HepG2 (cell line): ENCODE data around the gene COMMD3. TPM values are rescaled to one million over a fixed set of nuclear protein-coding genes. Genes with fewer than 3 reads are reported as not detected.
A peak's percentile ranks its signal among the peaks of the same experiment; 100 is the strongest.

Experiments used
- ATAC-seq: fragments of 200-7000 bp; cut with Tn5 transposase; 3 replicates; pipeline ENCODE4 v1.9.1; 2020; ENCODE audit warnings: mild to moderate bottlenecking, moderate library complexity
- BruUV-seq: library from RNA; stranded (reverse); fragments of 400-500 nt; replicated peaks from 2 replicates; lab custom pipeline; 2021; lab: Mats Ljungman, UMichigan
- CTCF ChIA-PET: fragments of 300-600 bp; formaldehyde crosslinking; extraction: SDS; loops from one replicate; lab custom pipeline; 2021; ENCODE audit warnings: low total read pairs, inconsistent platforms, low intra/inter-chr PET ratio; lab: Yijun Ruan, JAX
- POLR2A ChIA-PET: fragments of 350-600 bp; sonication (Branson Sonifier 250); formaldehyde crosslinking; loops from one replicate; lab custom pipeline; 2020; ENCODE audit warnings: antibody characterized with exemption, inconsistent platforms; lab: Yijun Ruan, JAX
- DNase-seq: peaks from one replicate; pipeline ENCODE4 v3.0.0-alpha.2; 2015; ENCODE audit warnings: low spot score
- FAIRE-seq: peaks from 3 replicates; lab custom pipeline; 2011; peaks lifted over from hg19 to GRCh38; lab: Jason Lieb, UNC
- H2AFZ ChIP-seq: one replicate; pipeline ENCODE4 v1.6.1; 2011; ENCODE audit warnings: low read length, inconsistent platforms
- H3K27ac ChIP-seq: fragments of 300-600 bp; 3 replicates; pipeline ENCODE4 v1.8.0; 2011; ENCODE audit warnings: mixed run types, mild to moderate bottlenecking, mixed read lengths, low read length, inconsistent platforms; ENCODE audit not compliant: insufficient read depth; ENCODE audit errors: extremely low read length
- H3K27me3 ChIP-seq, 2 experiments: fragments of 200-600 bp in 1 of 2; 2 replicates in 1 of 2; 3 replicates in 1 of 2; pipeline versions ENCODE4 v1.6.0 to v1.8.0; 2011; ENCODE audit warnings: low read length in 2 of 2, mild to moderate bottlenecking in 2 of 2, moderate library complexity in 2 of 2, inconsistent platforms in 1 of 2; ENCODE audit not compliant: insufficient read depth in 2 of 2, control insufficient read depth in 1 of 2
- H3K36me3 ChIP-seq, 2 experiments: fragments of 200-600 bp in 1 of 2; replicated peaks in 1 of 2; 2 replicates in 1 of 2; 3 replicates in 1 of 2; pipeline versions ENCODE4 v1.5.1 to v1.8.0; 2011; ENCODE audit warnings: low read length in 2 of 2, inconsistent platforms in 1 of 2; ENCODE audit not compliant: insufficient read depth in 2 of 2, control insufficient read depth in 1 of 2
- H3K4me1 ChIP-seq: 2 replicates; pipeline ENCODE4 v1.5.1; 2012; ENCODE audit warnings: low read length, inconsistent platforms; ENCODE audit not compliant: insufficient read depth
- H3K4me2 ChIP-seq: 2 replicates; pipeline ENCODE4 v1.6.0; 2011; ENCODE audit warnings: low read depth, low read length, inconsistent platforms
- H3K4me3 ChIP-seq, 3 experiments: fragments of 200-600 bp in 1 of 3; sonication (generic), shearing (Covaris generic) in 1 of 3; replicated peaks in 1 of 3; 2 replicates each; pipeline ENCODE4 v1.5.1; 2011 to 2016; ENCODE audit warnings: low read length in 3 of 3, inconsistent platforms in 2 of 3, low read depth in 2 of 3, mild to moderate bottlenecking in 2 of 3, control low read depth in 1 of 3, mixed read lengths in 1 of 3; ENCODE audit not compliant: insufficient read depth in 1 of 3
- H3K79me2 ChIP-seq: one replicate; pipeline ENCODE4 v1.6.1; 2011; ENCODE audit warnings: low read length, inconsistent platforms; ENCODE audit not compliant: insufficient read depth
- H3K9ac ChIP-seq: 2 replicates; pipeline ENCODE4 v1.6.0; 2011; ENCODE audit warnings: mild to moderate bottlenecking, low read depth, low read length, inconsistent platforms; ENCODE audit not compliant: insufficient read depth
- H3K9me3 ChIP-seq: 2 replicates; pipeline ENCODE4 v1.5.1; 2012; ENCODE audit warnings: mild to moderate bottlenecking, low read length
- H4K20me1 ChIP-seq: 2 replicates; pipeline ENCODE4 v1.6.0; 2011; ENCODE audit warnings: inconsistent platforms, mild to moderate bottlenecking, low read length, moderate library complexity; ENCODE audit not compliant: insufficient read depth
- FOXK2 ChIP-seq: fragments of 450-650 bp; IDR thresholded peaks from 2 replicates; pipeline ENCODE4 v1.6.1; 2016
- NBN ChIP-seq: fragments of 450-650 bp; conservative IDR thresholded peaks from 2 replicates; pipeline ENCODE4 v1.6.1; 2017
- PPARG ChIP-seq: conservative IDR thresholded peaks from 2 replicates; pipeline ENCODE4 v1.6.1; 2016; ENCODE audit warnings: missing biosample characterization, missing genetic modification reagents
- STAT5B ChIP-seq: sonication (generic); formaldehyde crosslinking; IDR thresholded peaks from 2 replicates; pipeline ENCODE4 v1.4.0; 2020; ENCODE audit warnings: missing genetic modification reagents
- TAF1 ChIP-seq: sonication (generic); formaldehyde crosslinking; IDR thresholded peaks from 2 replicates; pipeline ENCODE4 v1.4.0; 2020; ENCODE audit warnings: missing genetic modification reagents
- WGBS: methylation state at CpG from one replicate; pipeline ENCODE4 v1.1.6; 2017; ENCODE audit warnings: low lambda C conversion rate; 5-methylcytosine and 5-hydroxymethylcytosine counted together
- in situ Hi-C: cut with HindIII; loops from 2 replicates; pipeline ENCODE4 v1.10.0; 2017; ENCODE audit warnings: low pct_unique_long_range_greater_than_20kb; ENCODE audit not compliant: extremely low pct_ligation_motif_present
- intact Hi-C: fragments of 100-400 bp; cut with micrococcal nuclease; formaldehyde crosslinking; loops from one replicate; pipeline ENCODE4 v1.10.0; 2022; ENCODE audit not compliant: unreplicated experiment
- polyA plus RNA-seq, 8 experiments: library from polyadenylated mRNA; depleted of rRNA in 3 of 8; stranded (reverse) in 7 of 8; unstranded in 1 of 8; fragments of >200 nt; fragmentation: Illumina TruSeq in 4 of 8; extraction: Trizol in 4 of 8; gene quantifications; 2 replicates each; pipeline versions ENCODE4 v1.2.1 to v1.2.3, GENCODE V29; 2011 to 2016; ENCODE audit warnings: low read depth in 4 of 8, missing spikeins in 1 of 8, mixed read lengths in 1 of 8; ENCODE audit not compliant: insufficient read depth in 1 of 8
- total RNA-seq, 5 experiments: library from RNA; depleted of rRNA; stranded (reverse); fragments of >200 nt; fragmentation: Illumina TruSeq; extraction: Trizol; gene quantifications; 2 replicates each; pipeline ENCODE4 v1.2.3, GENCODE V29; 2016; ENCODE audit warnings: low read depth in 1 of 5
- TF ChIP-seq, protein P1 (sequence below): sonication (generic); formaldehyde crosslinking; IDR thresholded peaks from 2 replicates; pipeline ENCODE4 v1.4.0; 2020; ENCODE audit warnings: missing genetic modification reagents
- TF ChIP-seq, protein P2 (sequence below): sonication (generic); formaldehyde crosslinking; conservative IDR thresholded peaks from 2 replicates; pipeline ENCODE4 v1.8.0; 2022; ENCODE audit warnings: low read depth, missing genetic modification reagents

COMMD3 gene
- total and polyA plus RNA-seq, 2 of the 13 experiments (the other 11 are each of a cell fraction or from before 2014, with no cell fraction given), result 38.7 to 54.4 TPM

DNA sequence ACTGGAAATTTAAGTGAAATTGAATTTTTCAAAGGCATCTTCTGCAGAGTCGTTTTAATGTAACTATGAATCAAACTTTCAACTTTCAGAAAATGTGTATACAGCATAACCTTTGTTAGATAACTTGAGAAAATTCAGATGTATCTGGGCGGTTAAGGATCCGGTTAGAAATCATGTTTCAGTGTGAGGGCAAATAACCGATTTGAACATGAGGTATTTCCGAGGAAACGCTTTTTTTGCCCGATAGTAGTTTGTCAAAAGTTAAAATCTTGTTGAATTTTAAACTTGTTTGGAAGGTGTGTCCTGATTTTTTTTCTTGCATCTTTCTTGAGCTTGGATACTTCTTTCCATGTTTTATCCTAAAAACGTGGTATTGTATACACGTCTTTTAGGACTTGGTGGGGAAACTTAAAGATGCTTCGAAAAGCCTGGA is 3.4 kb downstream of the COMMD3 start:
- Histone ChIP-seq H4K20me1 (peaks cover 25% of the 10 kb centered on the region), H3K27me3 (peaks cover 0 to 20% of the 10 kb centered on the region in 2 experiments; a peak in 3 of 5 replicates), H3K36me3 (no peaks in the 10 kb centered on the region), H3K4me2 (peak overlapping the region; percentile 89), H3K4me1 (peaks cover 59% of the 10 kb centered on the region), H3K27ac (peak overlapping the region; percentile 57), H3K4me3 (peak overlapping the region in 2 of 3 experiments; percentile 73 to 75; a peak in 2 of 6 replicates), H3K9me3 (no peaks in the 10 kb centered on the region), H3K9ac (peak overlapping the region; percentile 73), H2AFZ (no peak overlapping the region), H3K79me2 (peaks cover 35% of the 10 kb centered on the region)
- no peak for ATAC-seq
- POLR2A ChIA-PET, result interaction anchor here (1.2 kb wide), 1 partner anchor 21 kb away, joined by 5 read pairs; no protein-coding TSS in a partner anchor
- intact Hi-C loops (loop anchor here (5.0 kb wide), 1 partner anchor 118 kb away; no protein-coding TSS in a partner anchor), in situ Hi-C loops (loop anchor here (10.0 to 25.0 kb wide), 3 partner anchors 315 to 807 kb away; partner anchors contain the start of genes DNAJC1 and PIP4K2A)
- no peak for FAIRE-seq
- 87% methylated on average over 10 of the region's 10 CpGs for WGBS
- no peak for DNase-seq
- no TSS peak for BruUV-seq
- CTCF ChIA-PET, result no interaction called here
- TF ChIP-seq STAT5B (CRISPR knock-in tag) (no peak), PPARG (CRISPR knock-in tag) (no peak), FOXK2 (no peak), NBN (no peak), TAF1 (CRISPR knock-in tag) (no peak)
- TF ChIP-seq, protein P1, sequence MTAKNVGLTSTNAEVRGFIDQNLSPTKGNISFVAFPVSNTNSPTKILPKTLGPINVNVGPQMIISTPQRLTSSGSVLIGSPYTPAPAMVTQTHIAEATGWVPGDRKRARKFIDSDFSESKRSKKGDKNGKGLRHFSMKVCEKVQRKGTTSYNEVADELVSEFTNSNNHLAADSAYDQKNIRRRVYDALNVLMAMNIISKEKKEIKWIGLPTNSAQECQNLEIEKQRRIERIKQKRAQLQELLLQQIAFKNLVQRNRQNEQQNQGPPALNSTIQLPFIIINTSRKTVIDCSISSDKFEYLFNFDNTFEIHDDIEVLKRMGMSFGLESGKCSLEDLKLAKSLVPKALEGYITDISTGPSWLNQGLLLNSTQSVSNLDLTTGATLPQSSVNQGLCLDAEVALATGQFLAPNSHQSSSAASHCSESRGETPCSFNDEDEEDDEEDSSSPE, result no peak
- TF ChIP-seq, protein P2, sequence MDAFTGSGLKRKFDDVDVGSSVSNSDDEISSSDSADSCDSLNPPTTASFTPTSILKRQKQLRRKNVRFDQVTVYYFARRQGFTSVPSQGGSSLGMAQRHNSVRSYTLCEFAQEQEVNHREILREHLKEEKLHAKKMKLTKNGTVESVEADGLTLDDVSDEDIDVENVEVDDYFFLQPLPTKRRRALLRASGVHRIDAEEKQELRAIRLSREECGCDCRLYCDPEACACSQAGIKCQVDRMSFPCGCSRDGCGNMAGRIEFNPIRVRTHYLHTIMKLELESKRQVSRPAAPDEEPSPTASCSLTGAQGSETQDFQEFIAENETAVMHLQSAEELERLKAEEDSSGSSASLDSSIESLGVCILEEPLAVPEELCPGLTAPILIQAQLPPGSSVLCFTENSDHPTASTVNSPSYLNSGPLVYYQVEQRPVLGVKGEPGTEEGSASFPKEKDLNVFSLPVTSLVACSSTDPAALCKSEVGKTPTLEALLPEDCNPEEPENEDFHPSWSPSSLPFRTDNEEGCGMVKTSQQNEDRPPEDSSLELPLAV (CRISPR knock-in tag), result no peak
- TF ChIP-seq, all 625 proteins: peak for 0
